COLO668 (cell line): ENCODE measurements around the gene GPR39.

Experiments used
- DNase-seq: peaks from one replicate; lab custom pipeline; 2025; ENCODE audit not compliant: unreplicated experiment; lab: John Stamatoyannopoulos, UW

The GPR39 gene

GRCh38 chr2:132633635-132634034 is 217.0 kb downstream of the GPR39 start:
- no peak for DNase-seq

DNA sequence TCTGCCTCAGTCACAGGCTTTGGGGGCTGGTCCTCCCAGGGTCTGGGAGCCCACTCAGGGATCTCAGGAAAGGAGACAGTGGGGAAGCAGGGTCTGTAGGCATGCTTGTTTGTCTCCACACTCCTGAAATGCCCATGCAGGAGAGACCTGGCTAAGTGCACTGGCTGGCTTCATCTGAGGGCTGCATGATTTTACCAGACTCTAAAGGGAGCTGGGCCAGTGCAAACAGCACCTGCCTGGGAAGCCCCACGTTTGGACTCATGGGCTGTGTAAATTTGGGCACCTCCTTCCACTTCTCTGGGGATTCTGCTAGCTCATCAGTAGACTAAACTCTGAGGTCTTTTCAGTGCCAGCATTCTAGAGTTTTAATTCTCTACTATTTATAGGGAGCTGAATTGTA is 219.7 kb downstream of the GPR39 start:
- DNase-seq: no peak

DNA sequence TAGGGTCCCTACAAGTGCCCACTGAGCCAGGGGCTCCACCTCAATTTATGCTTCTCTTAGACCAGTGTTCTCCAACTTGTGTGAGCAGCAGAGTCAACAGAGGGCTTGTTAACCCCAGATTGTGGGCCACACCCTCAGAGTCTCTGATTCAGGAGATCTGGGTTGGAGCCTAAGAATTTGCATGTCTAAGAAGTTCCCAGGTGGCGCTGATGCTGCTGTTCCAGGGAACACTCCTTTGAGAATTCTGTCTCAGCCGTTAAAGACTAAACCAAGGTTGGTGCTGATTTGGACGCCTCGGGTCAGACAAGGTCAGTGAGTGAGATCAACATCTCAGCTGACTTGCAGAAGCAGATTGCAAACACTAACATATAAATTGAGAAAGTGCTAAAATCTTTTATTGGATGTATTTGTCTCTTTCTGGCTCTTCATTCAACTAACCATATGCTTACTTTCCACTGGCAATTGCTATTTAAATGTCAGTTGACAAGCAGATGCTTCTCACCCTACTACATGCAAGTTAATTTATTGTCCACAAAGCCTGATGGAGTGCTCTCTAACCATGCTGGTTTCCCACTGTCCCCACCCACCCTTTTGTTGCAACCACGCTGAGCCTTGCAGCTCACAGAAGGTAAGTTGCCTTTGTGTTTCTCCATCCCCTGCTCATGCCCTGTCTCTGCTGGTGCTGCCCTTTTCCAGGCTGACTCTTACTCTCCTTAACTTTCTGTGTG is 221.9 kb downstream of the GPR39 start:
- no peak for DNase-seq

GRCh38 chr2:132640116-132640515 is 223.5 kb downstream of the GPR39 start:
- no peak for DNase-seq

DNA sequence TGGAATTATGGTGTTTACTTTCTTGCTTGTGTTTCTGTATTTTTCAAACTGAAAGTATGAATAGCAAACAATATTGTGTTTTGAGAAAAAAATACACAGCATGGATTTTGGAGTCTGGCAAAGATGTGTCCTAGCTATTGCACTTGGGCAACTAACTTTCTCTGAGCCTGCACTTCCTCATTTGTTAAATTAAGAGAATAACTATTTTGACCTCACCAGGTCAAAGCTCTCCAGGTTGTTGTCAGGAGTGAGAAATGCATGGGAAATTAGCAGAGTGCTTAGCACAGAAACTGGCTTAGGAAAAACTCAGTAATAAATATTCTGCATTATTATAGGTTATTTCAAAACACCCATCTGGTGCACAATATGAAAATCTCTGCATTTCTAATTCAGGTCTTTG is 225.2 kb downstream of the GPR39 start:
- no peak for DNase-seq

DNA sequence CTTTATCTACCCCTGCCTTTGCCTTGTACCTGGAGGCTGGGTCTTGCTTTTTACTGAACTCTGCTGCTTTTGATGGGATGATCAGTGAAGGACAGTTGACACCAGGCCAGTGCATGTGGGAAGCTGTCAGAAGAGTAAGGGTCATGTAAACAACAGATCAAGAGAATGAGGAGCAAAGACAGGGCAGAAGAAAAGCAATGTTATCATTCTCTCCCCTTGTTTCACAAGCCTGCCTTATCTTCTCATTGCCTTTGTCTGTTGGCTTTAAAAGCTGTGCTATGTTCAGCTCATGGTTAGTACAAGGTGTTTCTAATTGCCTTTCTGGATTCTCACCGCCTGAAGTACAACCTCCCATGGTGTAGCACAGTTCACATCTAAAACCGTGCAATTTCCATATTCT is 225.8 kb downstream of the GPR39 start:
- DNase-seq: no peak

- DNase-seq: no peak
Observed at GRCh38 chr2:132645176-132645575, 228.6 kb downstream of the GPR39 start.

GRCh38 chr2:132645722-132646539 is 229.3 kb downstream of the GPR39 start:
- no peak for DNase-seq

GRCh38 chr2:132646540-132647108 is 230.0 kb downstream of the GPR39 start:
- DNase-seq: no peak

GRCh38 chr2:132651115-132652045 is 234.8 kb downstream of the GPR39 start:
- DNase-seq: no peak

GRCh38 chr2:132652474-132652873 is 235.9 kb downstream of the GPR39 start:
- no peak for DNase-seq

DNA sequence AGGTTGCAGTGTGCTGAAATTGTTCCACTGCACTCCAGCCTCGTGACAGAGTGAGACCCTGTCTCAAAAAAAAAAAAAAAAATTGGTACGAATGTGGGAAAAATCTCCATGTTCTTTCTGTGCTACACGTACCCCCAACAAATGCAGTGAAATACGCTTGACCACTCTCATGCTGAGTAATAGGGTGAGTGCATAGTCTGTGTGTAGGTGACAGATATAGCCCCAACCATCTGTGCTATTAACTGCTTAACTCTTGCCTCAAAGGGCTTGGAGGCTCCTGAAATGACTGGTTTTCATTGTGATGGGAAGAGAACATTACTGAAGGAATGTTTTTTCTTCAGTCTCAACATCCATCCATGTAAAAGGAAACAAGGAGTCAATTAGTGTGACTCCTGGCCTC is 237.7 kb downstream of the GPR39 start:
- no peak for DNase-seq

GRCh38 chr2:132654968-132655367 is 238.4 kb downstream of the GPR39 start:
- DNase-seq: no peak

DNA sequence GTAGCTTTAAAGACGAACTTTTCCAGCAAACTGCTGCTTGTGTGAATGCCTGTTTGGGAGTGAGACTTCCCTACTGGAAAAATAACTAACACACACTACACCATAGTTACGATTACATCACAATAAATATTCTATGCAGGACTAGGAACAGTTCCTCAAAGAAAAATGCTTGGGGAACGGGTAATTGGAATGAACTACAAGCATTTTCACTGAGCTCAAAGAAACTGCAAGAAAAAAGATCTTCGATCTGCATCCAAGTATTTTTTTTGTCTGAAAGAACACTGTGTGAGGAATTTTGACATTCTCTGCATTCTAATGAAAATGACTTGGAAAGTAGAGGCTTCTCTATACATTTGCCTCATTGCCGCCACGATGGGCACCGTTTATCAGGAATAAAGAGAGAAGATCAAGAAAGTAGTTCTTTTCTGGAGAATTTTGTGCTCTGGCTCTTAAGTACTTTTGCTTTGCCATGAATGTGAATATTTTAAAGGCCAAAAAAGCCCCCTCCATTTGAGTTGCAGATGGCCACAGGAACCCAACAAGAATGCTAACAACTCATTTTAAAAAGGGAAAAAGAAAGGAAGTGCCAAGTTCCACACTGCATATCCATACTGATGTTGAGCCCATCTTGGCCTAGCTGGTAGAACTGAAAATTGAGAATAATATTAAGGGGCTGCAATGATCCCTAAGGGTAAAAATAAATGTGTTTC is 239.8 kb downstream of the GPR39 start:
- no peak for DNase-seq

DNA sequence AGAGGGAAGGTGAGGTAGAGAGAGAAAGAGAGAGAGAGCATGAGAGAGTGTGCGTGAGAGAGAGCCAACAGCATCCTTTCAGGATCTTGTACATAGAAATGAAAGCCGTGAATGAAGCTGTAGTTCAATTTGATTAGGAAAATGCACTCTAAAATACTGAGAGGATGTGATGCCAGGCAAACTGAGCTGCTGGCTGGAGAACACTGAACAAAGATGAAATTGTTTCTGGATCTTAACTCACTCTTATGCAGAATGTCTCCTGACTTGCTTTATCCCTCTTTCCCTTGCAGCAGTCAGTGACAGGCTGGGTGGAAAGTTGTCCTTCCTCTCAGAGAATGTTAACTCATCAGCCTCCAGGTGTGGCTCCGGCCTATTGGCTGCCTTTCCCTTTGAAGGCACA is 242.7 kb downstream of the GPR39 start:
- no peak for DNase-seq

DNA sequence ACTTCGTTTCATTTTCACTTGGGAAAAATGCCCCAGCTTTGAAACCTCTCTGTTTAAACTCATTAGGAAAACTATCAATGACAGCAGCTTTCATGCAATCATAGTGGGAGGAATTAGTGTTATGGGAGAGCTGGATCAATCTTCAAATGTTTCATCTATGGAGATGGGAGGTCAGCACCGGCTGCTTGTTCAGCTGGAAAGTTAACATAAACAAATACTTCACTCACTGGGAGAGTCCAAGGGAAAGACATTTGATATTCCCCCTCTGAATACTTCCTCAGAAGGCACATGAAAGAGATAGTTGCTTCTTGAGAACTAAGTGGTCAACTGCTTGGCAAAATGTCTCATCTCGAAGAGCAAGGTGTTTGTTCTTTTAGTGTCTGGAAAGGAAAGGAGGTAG is 246.1 kb downstream of the GPR39 start:
- no peak for DNase-seq

DNA sequence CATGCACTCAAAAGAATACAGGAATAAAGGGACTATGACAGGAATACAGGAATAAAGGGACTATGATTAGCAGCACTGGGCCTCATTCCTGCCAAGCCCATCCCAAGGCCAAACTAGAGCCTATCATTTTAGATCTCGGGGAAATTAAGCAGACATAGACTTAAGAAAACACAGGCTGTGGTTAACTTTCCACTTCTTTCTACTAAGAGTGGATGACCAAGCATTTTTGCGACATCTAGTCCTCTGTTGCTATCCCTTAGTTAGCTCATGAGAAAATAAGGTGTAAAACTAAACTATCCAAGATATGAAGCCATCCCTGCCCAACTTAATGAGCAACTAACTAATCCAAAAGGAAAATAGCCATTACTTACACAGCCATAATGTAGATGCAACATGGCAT is 247.5 kb downstream of the GPR39 start:
- DNase-seq: no peak

DNA sequence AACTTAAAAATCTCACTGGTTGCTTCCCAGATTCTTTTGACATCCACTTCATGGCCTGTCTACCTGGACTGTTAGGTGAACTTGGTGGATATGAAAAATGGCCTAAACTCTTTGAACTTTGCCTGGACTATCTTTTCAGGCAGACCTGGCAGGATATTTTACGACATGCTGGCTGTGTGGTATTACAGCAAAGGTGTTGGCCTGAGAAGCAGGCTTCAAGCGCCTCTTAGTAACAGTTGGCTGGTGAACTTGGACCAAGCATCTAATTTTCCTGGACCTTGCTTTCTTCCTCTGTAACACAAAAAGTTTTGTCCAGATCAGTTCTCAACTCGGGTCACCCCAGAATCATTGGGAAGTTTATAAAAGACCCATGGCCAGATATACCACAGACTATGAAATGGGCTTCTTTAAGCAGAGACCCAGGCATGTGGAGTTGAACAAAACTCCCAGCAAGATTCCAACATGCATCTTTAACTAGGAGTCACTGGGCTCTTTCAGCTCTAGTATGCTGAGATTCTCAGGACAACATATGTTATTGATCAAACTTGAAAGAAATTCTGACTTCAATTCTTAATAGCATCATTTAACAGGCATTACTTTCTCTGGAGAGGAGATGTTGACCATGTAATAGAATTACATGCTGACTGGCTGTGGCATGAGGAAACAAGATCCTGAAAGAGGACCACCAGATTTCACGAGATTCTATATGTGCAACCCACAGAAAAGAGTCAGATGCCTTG is 249.0 kb downstream of the GPR39 start:
- no peak for DNase-seq

DNA sequence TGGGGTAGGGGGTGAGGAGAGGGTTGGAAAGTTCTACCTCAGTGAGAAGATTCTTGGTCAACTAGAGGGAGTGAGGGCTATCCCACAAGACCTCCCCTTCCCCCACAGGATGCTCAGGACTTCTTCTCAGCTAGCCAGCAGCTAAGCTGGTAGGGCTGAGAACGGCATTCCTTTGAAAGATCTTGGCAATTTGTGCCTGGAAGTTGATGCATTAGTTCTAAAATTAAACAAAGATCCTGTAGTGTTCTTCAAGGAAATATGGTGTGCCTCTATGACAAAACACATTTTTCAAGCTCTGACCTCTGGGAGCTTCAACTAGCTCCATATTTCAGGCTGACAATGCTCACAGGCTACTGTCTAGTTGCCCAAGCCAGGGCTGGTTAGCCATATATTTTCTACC is 251.1 kb downstream of the GPR39 start:
- no peak for DNase-seq
